DND-41 (cell line): ENCODE results near the gene IFFO2.
A peak's percentile ranks its signal among the peaks of the same experiment; 100 is the strongest.

ENCODE experiments used
- ATAC-seq: fragments of 200-7000 bp; cut with Tn5 transposase; 3 replicates; pipeline ENCODE4 v1.9.1; 2021; ENCODE audit warnings: low read depth; ENCODE audit not compliant: insufficient read depth
- DNase-seq: peaks from one replicate; pipeline ENCODE4 v3.0.0-alpha.2; 2020
- H2AFZ ChIP-seq: 2 replicates; pipeline ENCODE4 v1.6.0; 2012; ENCODE audit warnings: low read depth, low read length
- H3K27ac ChIP-seq: 2 replicates; pipeline ENCODE4 v1.5.1; 2012; ENCODE audit warnings: low read length, inconsistent platforms
- H3K27me3 ChIP-seq: fragments of 200-600 bp; sonication (generic); 2 replicates; pipeline ENCODE4 v1.6.0; 2012; ENCODE audit warnings: low read length, mild to moderate bottlenecking, inconsistent platforms; ENCODE audit not compliant: insufficient read depth, poor library complexity
- H3K36me3 ChIP-seq: 2 replicates; pipeline ENCODE4 v1.5.1; 2012; ENCODE audit warnings: low read length, inconsistent platforms; ENCODE audit not compliant: insufficient read depth
- H3K4me1 ChIP-seq: 2 replicates; pipeline ENCODE4 v1.5.1; 2012; ENCODE audit warnings: mild to moderate bottlenecking, low read length; ENCODE audit not compliant: insufficient read depth
- H3K4me2 ChIP-seq: 2 replicates; pipeline ENCODE4 v1.6.0; 2012; ENCODE audit warnings: mild to moderate bottlenecking, moderate library complexity, low read length, inconsistent platforms; ENCODE audit not compliant: insufficient read depth
- H3K4me3 ChIP-seq, 2 experiments: fragments of 200-600 bp in 1 of 2; shearing (Covaris generic) in 1 of 2; 2 replicates each; pipeline ENCODE4 v1.5.1; 2012 to 2016; ENCODE audit warnings: inconsistent platforms in 2 of 2, low read length in 2 of 2, mild to moderate bottlenecking in 2 of 2, low read depth in 1 of 2, moderate library complexity in 1 of 2
- H3K79me2 ChIP-seq: 2 replicates; pipeline ENCODE4 v1.6.0; 2012; ENCODE audit warnings: low read length, inconsistent platforms; ENCODE audit not compliant: insufficient read depth
- H3K9ac ChIP-seq: 2 replicates; pipeline ENCODE4 v1.6.0; 2012; ENCODE audit warnings: low read depth, mild to moderate bottlenecking, inconsistent platforms, low read length, moderate library complexity
- H3K9me3 ChIP-seq: 2 replicates; pipeline ENCODE4 v1.5.1; 2012; ENCODE audit warnings: low read length, moderate library complexity, mild to moderate bottlenecking, inconsistent platforms; ENCODE audit not compliant: insufficient read depth, severe bottlenecking
- H4K20me1 ChIP-seq: 2 replicates; pipeline ENCODE4 v1.6.0; 2012; ENCODE audit warnings: low read length; ENCODE audit not compliant: insufficient read depth
- EZH2 ChIP-seq: IDR thresholded peaks from 3 replicates; pipeline ENCODE4 v1.6.1; 2012; ENCODE audit warnings: borderline replicate concordance, low read depth, mild to moderate bottlenecking, moderate library complexity, low read length, inconsistent platforms; ENCODE audit not compliant: severe bottlenecking
- TF ChIP-seq, protein P1 (sequence below): IDR thresholded peaks from 2 replicates; pipeline ENCODE4 v1.5.1; 2012; ENCODE audit warnings: borderline replicate concordance, low read length, moderate library complexity, mild to moderate bottlenecking; ENCODE audit not compliant: poor library complexity, severe bottlenecking; ENCODE audit errors: extremely low read depth

IFFO2 gene

DNA sequence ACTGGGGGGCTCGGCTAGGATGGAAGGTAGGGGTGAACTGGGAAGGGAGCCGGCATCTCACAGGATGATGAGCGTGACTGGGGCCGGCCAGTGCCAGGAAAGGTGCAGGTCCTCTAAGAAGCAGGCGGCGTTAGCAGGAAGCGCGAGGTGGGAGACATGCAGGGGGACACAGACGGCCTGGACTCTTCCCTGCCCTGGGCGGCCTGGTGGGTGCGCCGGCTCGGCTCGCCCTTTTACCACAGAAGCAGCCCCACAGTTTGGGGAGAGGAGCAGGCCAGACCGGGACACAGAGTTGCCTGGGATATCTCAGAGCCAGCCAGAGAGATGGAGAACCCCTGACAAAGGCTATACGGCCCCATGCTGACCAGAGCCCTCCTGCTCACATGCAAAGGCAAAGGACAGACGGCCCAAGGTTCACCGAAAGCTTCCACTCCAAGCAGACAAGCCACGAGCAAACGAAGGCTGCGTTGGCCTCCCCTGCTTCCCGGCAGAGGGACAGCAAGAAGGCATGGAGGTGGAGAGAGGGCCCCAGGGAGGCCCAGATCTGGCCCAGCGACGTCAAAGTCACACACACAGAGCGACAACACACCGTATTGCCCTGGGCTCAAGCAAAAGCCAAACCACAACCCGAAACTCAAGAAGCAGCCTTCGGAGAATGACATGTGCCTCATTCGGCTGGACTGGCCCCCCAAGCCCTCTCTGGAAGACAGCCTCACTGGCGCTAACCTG, 39.2 kb downstream of the IFFO2 start:
- Histone ChIP-seq H3K79me2 (no peaks in the 10 kb centered on the region), H3K4me1 (no peaks in the 10 kb centered on the region), H3K27ac (no peak overlapping the region), H3K9me3 (no peaks in the 10 kb centered on the region), H4K20me1 (peaks cover 5% of the 10 kb centered on the region; the same call in 1 of the 2 replicates), H3K36me3 (no peaks in the 10 kb centered on the region), H3K9ac (no peak overlapping the region), H2AFZ (no peak overlapping the region), H3K4me2 (no peak overlapping the region), H3K27me3 (no peaks in the 10 kb centered on the region), H3K4me3 (no peak overlapping the region)
- TF ChIP-seq, protein P1, sequence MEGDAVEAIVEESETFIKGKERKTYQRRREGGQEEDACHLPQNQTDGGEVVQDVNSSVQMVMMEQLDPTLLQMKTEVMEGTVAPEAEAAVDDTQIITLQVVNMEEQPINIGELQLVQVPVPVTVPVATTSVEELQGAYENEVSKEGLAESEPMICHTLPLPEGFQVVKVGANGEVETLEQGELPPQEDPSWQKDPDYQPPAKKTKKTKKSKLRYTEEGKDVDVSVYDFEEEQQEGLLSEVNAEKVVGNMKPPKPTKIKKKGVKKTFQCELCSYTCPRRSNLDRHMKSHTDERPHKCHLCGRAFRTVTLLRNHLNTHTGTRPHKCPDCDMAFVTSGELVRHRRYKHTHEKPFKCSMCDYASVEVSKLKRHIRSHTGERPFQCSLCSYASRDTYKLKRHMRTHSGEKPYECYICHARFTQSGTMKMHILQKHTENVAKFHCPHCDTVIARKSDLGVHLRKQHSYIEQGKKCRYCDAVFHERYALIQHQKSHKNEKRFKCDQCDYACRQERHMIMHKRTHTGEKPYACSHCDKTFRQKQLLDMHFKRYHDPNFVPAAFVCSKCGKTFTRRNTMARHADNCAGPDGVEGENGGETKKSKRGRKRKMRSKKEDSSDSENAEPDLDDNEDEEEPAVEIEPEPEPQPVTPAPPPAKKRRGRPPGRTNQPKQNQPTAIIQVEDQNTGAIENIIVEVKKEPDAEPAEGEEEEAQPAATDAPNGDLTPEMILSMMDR: no peak
- no peak for TF ChIP-seq EZH2
- no peak for DNase-seq
- no peak for ATAC-seq

DNA sequence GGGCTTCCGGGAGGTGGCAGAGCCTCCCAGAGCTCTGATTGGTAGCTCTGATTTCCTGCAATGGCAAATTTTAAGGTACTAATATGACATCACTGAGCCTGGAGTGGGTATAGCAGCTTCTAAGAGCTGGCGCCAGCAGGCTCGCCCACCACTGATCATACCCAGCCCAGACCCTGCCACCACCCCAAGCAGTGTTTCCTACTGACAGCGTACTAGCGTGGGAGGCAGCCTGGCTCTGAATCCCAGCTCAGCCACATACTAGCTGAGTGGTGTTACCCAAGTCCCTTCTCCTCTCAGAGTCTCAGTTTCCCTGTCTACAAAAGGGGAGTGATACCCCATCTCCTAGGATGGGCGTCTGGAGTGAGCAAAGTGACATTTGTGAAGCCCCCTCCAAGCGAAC, 41.1 kb downstream of the IFFO2 start:
- Histone ChIP-seq H4K20me1 (no peaks in the 10 kb centered on the region), H3K4me3 (no peak overlapping the region), H3K4me2 (no peak overlapping the region), H3K9me3 (no peaks in the 10 kb centered on the region), H3K27me3 (no peaks in the 10 kb centered on the region), H3K9ac (no peak overlapping the region), H3K79me2 (no peaks in the 10 kb centered on the region), H3K27ac (no peak overlapping the region), H3K36me3 (peaks cover 5% of the 10 kb centered on the region; the same call in 1 of the 2 replicates), H2AFZ (no peak overlapping the region), H3K4me1 (no peaks in the 10 kb centered on the region)
- ATAC-seq: no peak
- no peak for DNase-seq
- TF ChIP-seq, protein P1: no peak
- no peak for TF ChIP-seq EZH2

DNA sequence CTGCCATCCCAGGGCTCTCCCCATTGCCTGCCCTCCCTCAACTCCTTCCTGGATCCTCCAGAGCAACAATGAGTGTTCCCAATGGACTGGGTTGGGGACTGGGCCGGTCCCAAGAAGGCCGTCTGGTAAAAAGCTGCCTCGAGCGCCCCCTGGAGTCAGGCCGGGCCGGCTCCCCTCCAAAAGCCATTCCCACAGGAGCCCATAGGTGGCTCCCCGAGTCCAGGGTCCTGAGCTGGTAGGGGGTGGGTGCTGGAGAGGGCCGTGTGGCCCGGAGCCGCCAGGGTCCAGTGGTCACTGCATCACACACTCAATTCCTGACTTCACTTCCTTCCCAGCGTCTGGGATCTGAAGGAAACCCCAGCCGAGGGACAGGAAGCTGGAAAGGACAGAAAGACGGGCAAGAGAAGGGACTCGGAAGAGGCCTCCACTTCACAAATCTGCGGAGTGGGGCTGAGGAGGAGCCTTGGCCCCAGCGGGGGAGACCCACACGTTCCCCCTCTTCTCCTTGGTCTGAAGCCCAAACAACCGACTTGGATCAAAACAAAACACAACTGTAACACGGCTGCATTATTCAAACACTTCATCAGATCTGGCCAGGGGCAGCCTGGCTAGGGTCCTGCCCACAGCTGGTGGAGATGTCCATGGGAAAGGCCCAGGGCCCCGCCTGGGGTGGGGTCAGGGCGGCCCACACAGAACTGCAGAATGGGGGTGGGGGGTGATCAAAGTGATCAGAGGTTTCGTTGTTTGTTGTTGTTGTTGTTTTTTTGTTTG, 43.2 kb downstream of the IFFO2 start:
- H3K27ac ChIP-seq: no peak overlapping the region
- peak; percentile 88 for ATAC-seq
- TF ChIP-seq, protein P1: peak; percentile 87
- no peak for TF ChIP-seq EZH2
- H3K79me2 ChIP-seq: no peaks in the 10 kb centered on the region
- no peaks in the 10 kb centered on the region for H3K9me3 ChIP-seq
- H3K27me3 ChIP-seq: no peaks in the 10 kb centered on the region
- peaks cover 5% of the 10 kb centered on the region; the same call in 1 of the 2 replicates for H3K36me3 ChIP-seq
- DNase-seq: peak; percentile 67
- no peak overlapping the region for H3K4me2 ChIP-seq
- H4K20me1 ChIP-seq: no peaks in the 10 kb centered on the region
- no peak overlapping the region for H3K9ac ChIP-seq
- H2AFZ ChIP-seq: no peak overlapping the region
- no peak overlapping the region for H3K4me3 ChIP-seq
- H3K4me1 ChIP-seq: no peaks in the 10 kb centered on the region
